ENCODE results near the gene PTMS. TPM values are rescaled to one million over a fixed set of nuclear protein-coding genes. Genes with fewer than 3 reads are reported as not detected.

Gene PTMS
- total and polyA plus RNA-seq, 4 donors, result 65.6 to 801 (median 249) TPM

GRCh38 chr12:6763380-6763779, 2.8 kb upstream of the PTMS start:
- Histone ChIP-seq H3K27ac (ENCODE audit: low read depth in 1 of 2, low read length in 1 of 2) (peak overlapping the region; percentile 63 to 66), H3K36me3 (ENCODE audit: control insufficient read depth in 4 of 4, insufficient read depth in 4 of 4, low read length in 4 of 4) (peaks cover 0 to 5% (median 0%) of the 10 kb centered on the region in 4 donors), H3K4me1 (ENCODE audit: control insufficient read depth in 5 of 5, insufficient read depth in 5 of 5, low read length in 5 of 5) (peaks cover 9 to 44% (median 32%) of the 10 kb centered on the region in 5 donors), H3K9ac (ENCODE audit: insufficient read depth in 1 of 2, low read length in 2 of 2) (peak overlapping the region in 1 of 2 donors; percentile 76), H3K9me3 (ENCODE audit: control insufficient read depth in 4 of 4, insufficient read depth in 3 of 4, low read length in 3 of 4) (no peaks in the 10 kb centered on the region), H3K27me3 (ENCODE audit: control insufficient read depth in 3 of 3, insufficient read depth in 3 of 3, low read length in 2 of 3) (no peaks in the 10 kb centered on the region), H3K4me3 (no peak overlapping the region)
- no peak for TF ChIP-seq CTCF (IDR thresholded peaks at IDR 0.05; ENCODE audit: control extremely low read depth, extremely low read depth)
- no peak for ATAC-seq (ENCODE audit: insufficient read depth, low FRiP score)
- DNase-seq, result no peak
- WGBS, 2 donors, result 60 to 71% methylated on average over 4 of the region's 4 CpGs

- no peak for TF ChIP-seq CTCF (IDR thresholded peaks at IDR 0.05; ENCODE audit: control extremely low read depth, extremely low read depth)
- Histone ChIP-seq H3K27me3 (ENCODE audit: control insufficient read depth in 3 of 3, insufficient read depth in 3 of 3, low read length in 2 of 3) (no peaks in the 10 kb centered on the region), H3K9me3 (ENCODE audit: control insufficient read depth in 4 of 4, insufficient read depth in 3 of 4, low read length in 3 of 4) (no peaks in the 10 kb centered on the region), H3K27ac (ENCODE audit: low read depth in 1 of 2, low read length in 1 of 2) (peak overlapping the region; percentile 63 to 95), H3K4me1 (ENCODE audit: control insufficient read depth in 5 of 5, insufficient read depth in 5 of 5, low read length in 5 of 5) (peaks cover 12 to 44% (median 33%) of the 10 kb centered on the region in 5 donors), H3K4me3 (no peak overlapping the region), H3K36me3 (ENCODE audit: control insufficient read depth in 4 of 4, insufficient read depth in 4 of 4, low read length in 4 of 4) (peaks cover 0 to 5% (median 0%) of the 10 kb centered on the region in 4 donors), H3K9ac (ENCODE audit: insufficient read depth in 1 of 2, low read length in 2 of 2) (peak overlapping the region in 1 of 2 donors; percentile 76)
- DNase-seq (peak; percentile 99 to 100 (median 99)), ATAC-seq (ENCODE audit: insufficient read depth, low FRiP score) (peak; percentile 71)
- 4 to 5% methylated on average over 15 to 16 of the region's 16 CpGs for WGBS, 2 donors
Measured at GRCh38 chr12:6764011-6764828, 1.9 kb upstream of the PTMS start.

GRCh38 chr12:6765048-6765633, 1.0 kb upstream of the PTMS start:
- no peak for TF ChIP-seq CTCF (IDR thresholded peaks at IDR 0.05; ENCODE audit: control extremely low read depth, extremely low read depth)
- Histone ChIP-seq H3K27ac (ENCODE audit: low read depth in 1 of 2, low read length in 1 of 2) (peak overlapping the region; percentile 81 to 95), H3K4me3 (no peak overlapping the region), H3K36me3 (ENCODE audit: control insufficient read depth in 4 of 4, insufficient read depth in 4 of 4, low read length in 4 of 4) (peaks cover 0 to 11% (median 5%) of the 10 kb centered on the region in 4 donors), H3K4me1 (ENCODE audit: control insufficient read depth in 5 of 5, insufficient read depth in 5 of 5, low read length in 5 of 5) (peaks cover 10 to 47% (median 33%) of the 10 kb centered on the region in 5 donors), H3K9ac (ENCODE audit: insufficient read depth in 1 of 2, low read length in 2 of 2) (peak overlapping the region in 1 of 2 donors; percentile 76), H3K9me3 (ENCODE audit: control insufficient read depth in 4 of 4, insufficient read depth in 3 of 4, low read length in 3 of 4) (no peaks in the 10 kb centered on the region), H3K27me3 (ENCODE audit: control insufficient read depth in 3 of 3, insufficient read depth in 3 of 3, low read length in 2 of 3) (no peaks in the 10 kb centered on the region)
- DNase-seq (peak in 1 of 3 donors; percentile 33), ATAC-seq (ENCODE audit: insufficient read depth, low FRiP score) (no peak)
- 33 to 46% methylated on average over 7 of the region's 7 CpGs for WGBS, 2 donors

Data from lung (tissue), 12 donors.